BLaER1 treated with 17β-estradiol and CSF1 and Interleukin-3, amounts not matched to agents 10 nM and 100 nM (cell line): ENCODE measurements around the gene PDGFC.
A peak's percentile ranks its signal among the peaks of the same experiment; 100 is the strongest.

Experiments used
- H3K27ac ChIP-seq, 11 experiments: shearing (Covaris generic); formaldehyde crosslinking; 2 replicates each; pipeline ENCODE4 v1.8.1; 2022
- H3K27me3 ChIP-seq, 11 experiments: shearing (Covaris generic); formaldehyde crosslinking; 2 replicates each; pipeline ENCODE4 v1.8.1; 2022
- H3K36me3 ChIP-seq, 11 experiments: shearing (Covaris generic); formaldehyde crosslinking; 2 replicates each; pipeline ENCODE4 v1.8.1; 2022
- H3K4me1 ChIP-seq, 10 experiments: shearing (Covaris generic); formaldehyde crosslinking; 2 replicates each; pipeline ENCODE4 v1.8.1; 2022
- H3K4me2 ChIP-seq, 11 experiments: shearing (Covaris generic); formaldehyde crosslinking; 2 replicates each; pipeline ENCODE4 v1.8.1; 2022
- H3K4me3 ChIP-seq, 10 experiments: shearing (Covaris generic); formaldehyde crosslinking; 2 replicates each; pipeline ENCODE4 v1.8.1; 2022
- H3K9ac ChIP-seq, 11 experiments: shearing (Covaris generic); formaldehyde crosslinking; 2 replicates each; pipeline ENCODE4 v1.8.1; 2022
- H3K9me3 ChIP-seq, 11 experiments: shearing (Covaris generic); formaldehyde crosslinking; replicated peaks in 1 of 11; 2 replicates each; pipeline ENCODE4 v1.8.1; 2022
- H4K20me1 ChIP-seq, 11 experiments: shearing (Covaris generic); formaldehyde crosslinking; 2 replicates each; pipeline ENCODE4 v1.8.1; 2022
- Cebpa-rat ChIP-seq, 11 experiments: shearing (Covaris generic); IDR thresholded peaks; 2 replicates each; pipeline ENCODE4 v1.8.1; 2022

Gene PDGFC

GRCh38 chr4:156762851-156763250, 208.7 kb downstream of the PDGFC start:
- Histone ChIP-seq H3K4me1 (no peaks in the 10 kb centered on the region), H3K9me3 (no peaks in the 10 kb centered on the region), H3K9ac (no peak overlapping the region), H3K4me2 (no peak overlapping the region), H3K4me3 (no peak overlapping the region), H3K27ac (no peak overlapping the region), H3K36me3 (no peaks in the 10 kb centered on the region), H4K20me1 (no peaks in the 10 kb centered on the region), H3K27me3 (no peaks in the 10 kb centered on the region)
- TF ChIP-seq Cebpa-rat (IDR thresholded peaks at IDR 0.05) = no peak

- no peak for TF ChIP-seq Cebpa-rat (IDR thresholded peaks at IDR 0.05)
- no peaks in the 10 kb centered on the region; a peak in 1 of 22 replicates for H3K9me3 ChIP-seq
- no peaks in the 10 kb centered on the region for H3K27me3 ChIP-seq
- H3K36me3 ChIP-seq = no peaks in the 10 kb centered on the region
- no peak overlapping the region for H3K9ac ChIP-seq
- H3K4me1 ChIP-seq = peaks cover 3 to 25% (median 9%) of the 10 kb centered on the region in 10 experiments; a peak in 19 of 20 replicates
- H3K4me2 ChIP-seq = no peak overlapping the region
- no peak overlapping the region for H3K4me3 ChIP-seq
- no peak overlapping the region for H3K27ac ChIP-seq
- no peaks in the 10 kb centered on the region for H4K20me1 ChIP-seq
Measured at GRCh38 chr4:156756118-156756517, 215.5 kb downstream of the PDGFC start.

- Histone ChIP-seq H3K9ac (no peak overlapping the region), H3K27me3 (no peaks in the 10 kb centered on the region), H4K20me1 (no peaks in the 10 kb centered on the region), H3K36me3 (no peaks in the 10 kb centered on the region), H3K4me2 (peak overlapping the region in 2 of 11 experiments; percentile 6 to 30; a peak in 3 of 22 replicates), H3K9me3 (no peaks in the 10 kb centered on the region; a peak in 1 of 22 replicates), H3K4me3 (no peak overlapping the region), H3K4me1 (peaks cover 5 to 33% (median 14%) of the 10 kb centered on the region in 10 experiments; a peak in 19 of 20 replicates), H3K27ac (no peak overlapping the region)
- TF ChIP-seq Cebpa-rat (IDR thresholded peaks at IDR 0.05) = no peak
Measured at GRCh38 chr4:156754832-156755570, 216.6 kb downstream of the PDGFC start.

- Histone ChIP-seq H4K20me1 (no peaks in the 10 kb centered on the region), H3K27ac (peak overlapping the region in 2 of 11 experiments; percentile 5 to 28; a peak in 2 of 22 replicates), H3K4me1 (peaks cover 5 to 37% (median 14%) of the 10 kb centered on the region in 10 experiments; a peak in 19 of 20 replicates), H3K36me3 (no peaks in the 10 kb centered on the region), H3K27me3 (no peaks in the 10 kb centered on the region), H3K9ac (no peak overlapping the region), H3K4me2 (peak overlapping the region; percentile 2 to 66 (median 55); a peak in 20 of 22 replicates), H3K4me3 (no peak overlapping the region), H3K9me3 (no peaks in the 10 kb centered on the region; a peak in 1 of 22 replicates)
- no peak for TF ChIP-seq Cebpa-rat (IDR thresholded peaks at IDR 0.05)
Measured at GRCh38 chr4:156751486-156751885, 220.1 kb downstream of the PDGFC start.

GRCh38 chr4:156749426-156750403, 221.9 kb downstream of the PDGFC start:
- H3K9ac ChIP-seq = no peak overlapping the region
- H3K27ac ChIP-seq = no peak overlapping the region
- no peaks in the 10 kb centered on the region for H3K27me3 ChIP-seq
- H3K4me3 ChIP-seq = no peak overlapping the region
- no peaks in the 10 kb centered on the region for H3K36me3 ChIP-seq
- H3K9me3 ChIP-seq = no peaks in the 10 kb centered on the region
- peaks cover 5 to 29% (median 10%) of the 10 kb centered on the region in 10 experiments; a peak in 19 of 20 replicates for H3K4me1 ChIP-seq
- no peak overlapping the region for H3K4me2 ChIP-seq
- TF ChIP-seq Cebpa-rat (IDR thresholded peaks at IDR 0.05) = no peak
- no peaks in the 10 kb centered on the region for H4K20me1 ChIP-seq

- H3K27me3 ChIP-seq = no peaks in the 10 kb centered on the region
- no peak overlapping the region for H3K27ac ChIP-seq
- no peak overlapping the region for H3K4me2 ChIP-seq
- no peaks in the 10 kb centered on the region for H3K36me3 ChIP-seq
- no peak overlapping the region for H3K9ac ChIP-seq
- H4K20me1 ChIP-seq = no peaks in the 10 kb centered on the region
- TF ChIP-seq Cebpa-rat (IDR thresholded peaks at IDR 0.05) = no peak
- no peaks in the 10 kb centered on the region for H3K9me3 ChIP-seq
- H3K4me1 ChIP-seq = peaks cover 2 to 11% (median 4%) of the 10 kb centered on the region in 10 experiments; a peak in 18 of 20 replicates
- no peak overlapping the region for H3K4me3 ChIP-seq
Measured at GRCh38 chr4:156746111-156746510, 225.5 kb downstream of the PDGFC start.

- Histone ChIP-seq H3K27me3 (no peaks in the 10 kb centered on the region), H3K9ac (no peak overlapping the region), H3K36me3 (no peaks in the 10 kb centered on the region), H4K20me1 (no peaks in the 10 kb centered on the region), H3K27ac (no peak overlapping the region), H3K9me3 (no peaks in the 10 kb centered on the region), H3K4me1 (no peaks in the 10 kb centered on the region), H3K4me2 (no peak overlapping the region), H3K4me3 (no peak overlapping the region)
- TF ChIP-seq Cebpa-rat (IDR thresholded peaks at IDR 0.05) = no peak
Measured at GRCh38 chr4:156738766-156739165, 232.8 kb downstream of the PDGFC start.

- Histone ChIP-seq H3K4me2 (no peak overlapping the region), H3K4me1 (no peaks in the 10 kb centered on the region), H3K9me3 (peaks cover 8 to 23% (median 16%) of the 10 kb centered on the region in 11 experiments; a peak in 20 of 22 replicates), H4K20me1 (no peaks in the 10 kb centered on the region), H3K27ac (no peak overlapping the region), H3K9ac (no peak overlapping the region), H3K4me3 (no peak overlapping the region), H3K36me3 (no peaks in the 10 kb centered on the region), H3K27me3 (no peaks in the 10 kb centered on the region)
- TF ChIP-seq Cebpa-rat (IDR thresholded peaks at IDR 0.05) = no peak
Measured at GRCh38 chr4:156734965-156735895, 236.4 kb downstream of the PDGFC start.
